HG03064 (cell line): ENCODE results near the gene LMTK3.

Experiments
- ATAC-seq: cut with Tn5 transposase; IDR thresholded peaks from one replicate; pipeline ENCODE4 v1.9.1; 2021; ENCODE audit warnings: low read depth; ENCODE audit not compliant: unreplicated experiment

The LMTK3 gene

GRCh38 chr19:48477067-48477685 lies 34.5 kb downstream of the LMTK3 start:
- no peak for ATAC-seq

- no peak for ATAC-seq
Measured at GRCh38 chr19:48476176-48476575, 35.5 kb downstream of the LMTK3 start.

DNA sequence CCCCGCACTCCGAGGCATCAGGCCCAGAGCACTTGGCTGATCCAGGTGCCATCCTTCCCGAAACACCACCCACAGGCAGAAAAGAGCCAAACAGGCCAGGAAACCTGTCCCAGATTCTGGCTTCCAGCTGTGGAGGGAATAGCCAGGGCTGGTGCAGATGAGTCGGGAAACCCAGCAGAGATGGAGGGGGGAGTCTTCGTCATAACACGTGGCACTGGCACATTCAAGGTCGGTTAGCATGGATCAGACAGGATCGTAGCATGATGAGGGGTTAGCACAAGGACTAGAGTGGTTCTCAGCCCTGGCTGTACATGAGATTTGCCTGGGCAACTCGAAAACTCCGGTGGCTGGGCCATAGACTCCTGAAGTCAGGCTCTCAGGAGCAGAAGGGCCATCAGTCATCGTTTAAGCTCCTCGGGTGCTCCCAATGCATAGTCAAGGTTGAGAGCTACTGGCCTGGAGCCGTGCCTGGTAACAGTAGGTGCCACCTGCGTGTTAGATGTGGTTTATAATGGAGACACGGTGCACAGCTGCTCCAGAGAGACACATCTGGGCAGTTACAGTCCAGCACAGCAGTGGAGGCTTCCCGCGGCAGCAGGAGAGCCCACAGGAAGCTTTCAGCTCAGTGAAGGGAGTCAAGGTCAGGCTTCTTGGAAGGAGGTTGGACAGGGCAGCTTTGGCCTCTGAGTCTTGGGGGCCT lies 36.1 kb downstream of the LMTK3 start:
- ATAC-seq, result no peak

DNA sequence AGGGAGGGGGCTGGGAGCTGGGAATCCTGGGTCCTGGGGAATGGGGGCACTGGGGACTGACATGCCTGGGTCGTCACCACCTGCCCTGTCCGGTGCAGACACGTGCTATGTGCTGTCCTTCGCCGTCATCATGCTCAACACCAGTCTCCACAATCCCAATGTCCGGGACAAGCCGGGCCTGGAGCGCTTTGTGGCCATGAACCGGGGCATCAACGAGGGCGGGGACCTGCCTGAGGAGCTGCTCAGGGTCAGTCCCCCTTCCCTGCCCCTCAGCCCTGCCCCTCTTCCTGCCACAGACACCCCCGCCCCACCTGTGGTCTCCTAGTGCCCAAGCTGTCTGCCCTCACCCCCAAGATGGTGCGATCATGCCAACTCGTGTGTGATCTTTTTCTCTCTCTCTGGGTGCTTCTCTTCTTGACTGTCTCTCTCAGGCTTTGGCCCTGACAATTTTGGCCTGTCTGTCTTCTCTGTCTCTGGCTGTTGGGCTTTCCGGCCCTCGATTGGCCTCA lies 37.5 kb downstream of the LMTK3 start:
- no peak for ATAC-seq

DNA sequence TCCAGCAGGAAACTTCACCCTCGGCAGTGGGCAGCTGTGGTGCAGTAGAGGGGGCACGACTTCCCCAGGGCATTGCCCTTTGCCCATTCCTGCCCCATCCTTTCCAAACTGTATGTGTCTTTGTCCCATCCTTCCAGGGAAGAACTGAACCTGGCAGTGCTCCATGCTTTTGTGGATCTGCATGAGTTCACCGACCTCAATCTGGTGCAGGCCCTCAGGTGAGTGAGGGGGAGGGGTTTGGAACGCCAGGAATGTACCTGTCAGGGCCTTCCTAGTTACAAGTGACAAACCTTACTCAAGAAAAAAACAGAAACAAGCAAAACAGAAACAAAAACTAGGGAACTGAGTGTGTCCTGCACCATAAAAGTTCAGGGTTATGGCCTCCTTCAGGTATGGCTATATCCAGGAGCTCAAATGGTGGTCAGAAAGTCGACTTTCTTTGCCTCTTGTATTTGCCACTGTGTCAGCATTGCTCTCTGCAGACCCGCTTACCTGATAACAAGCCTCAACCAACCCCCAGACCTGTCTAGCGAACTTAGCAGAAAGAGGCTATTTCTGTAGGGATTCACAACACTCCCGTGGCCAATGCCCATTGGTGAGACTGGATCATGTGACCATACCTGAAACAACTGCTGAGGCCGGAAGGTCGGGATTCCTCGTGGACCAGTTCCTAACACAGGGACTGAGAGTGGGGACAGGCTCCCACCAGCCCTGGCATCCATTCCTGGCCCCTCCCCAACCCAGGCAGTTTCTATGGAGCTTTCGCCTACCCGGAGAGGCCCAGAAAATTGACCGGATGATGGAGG lies 38.3 kb downstream of the LMTK3 start:
- no peak for ATAC-seq

DNA sequence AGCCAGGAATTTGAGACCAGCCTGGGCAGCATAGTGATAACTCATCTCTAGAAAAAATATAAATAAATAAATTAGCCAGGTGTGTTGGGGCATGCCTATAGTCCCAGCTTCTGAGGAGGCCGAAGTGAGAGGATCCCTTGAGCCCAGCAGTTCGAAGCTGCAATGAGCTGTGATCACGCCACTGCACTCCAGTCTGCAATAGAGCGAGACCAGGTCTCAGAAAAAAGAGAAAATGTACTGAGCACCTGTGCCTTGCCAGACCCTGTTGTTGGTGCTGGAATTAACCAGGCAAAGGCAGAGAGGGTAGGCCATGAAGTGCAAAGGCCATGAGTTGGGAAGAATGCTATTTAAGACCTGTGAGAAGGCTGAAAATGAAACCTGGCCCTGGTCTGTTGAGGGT lies 39.8 kb downstream of the LMTK3 start:
- ATAC-seq, result no peak

DNA sequence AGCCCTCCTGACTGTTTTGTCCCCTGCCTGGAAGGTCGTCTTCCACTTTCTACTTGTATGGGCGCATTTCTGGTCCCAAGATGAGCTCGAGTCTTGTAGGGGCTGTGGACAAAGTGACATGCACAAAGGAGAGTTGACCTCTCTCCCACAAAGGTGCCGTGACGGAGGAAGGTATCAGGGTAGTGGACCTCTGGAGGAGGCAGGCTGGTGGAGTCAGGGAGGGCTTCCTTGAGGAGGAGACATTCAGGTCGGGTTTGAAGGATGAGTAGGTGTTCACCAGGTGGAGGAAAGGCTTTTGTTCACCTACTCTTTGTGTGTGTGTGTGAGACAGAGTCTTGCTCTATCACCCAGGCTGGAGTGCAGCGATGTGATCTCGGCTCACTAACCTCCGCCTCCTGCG lies 40.8 kb downstream of the LMTK3 start:
- no peak for ATAC-seq

DNA sequence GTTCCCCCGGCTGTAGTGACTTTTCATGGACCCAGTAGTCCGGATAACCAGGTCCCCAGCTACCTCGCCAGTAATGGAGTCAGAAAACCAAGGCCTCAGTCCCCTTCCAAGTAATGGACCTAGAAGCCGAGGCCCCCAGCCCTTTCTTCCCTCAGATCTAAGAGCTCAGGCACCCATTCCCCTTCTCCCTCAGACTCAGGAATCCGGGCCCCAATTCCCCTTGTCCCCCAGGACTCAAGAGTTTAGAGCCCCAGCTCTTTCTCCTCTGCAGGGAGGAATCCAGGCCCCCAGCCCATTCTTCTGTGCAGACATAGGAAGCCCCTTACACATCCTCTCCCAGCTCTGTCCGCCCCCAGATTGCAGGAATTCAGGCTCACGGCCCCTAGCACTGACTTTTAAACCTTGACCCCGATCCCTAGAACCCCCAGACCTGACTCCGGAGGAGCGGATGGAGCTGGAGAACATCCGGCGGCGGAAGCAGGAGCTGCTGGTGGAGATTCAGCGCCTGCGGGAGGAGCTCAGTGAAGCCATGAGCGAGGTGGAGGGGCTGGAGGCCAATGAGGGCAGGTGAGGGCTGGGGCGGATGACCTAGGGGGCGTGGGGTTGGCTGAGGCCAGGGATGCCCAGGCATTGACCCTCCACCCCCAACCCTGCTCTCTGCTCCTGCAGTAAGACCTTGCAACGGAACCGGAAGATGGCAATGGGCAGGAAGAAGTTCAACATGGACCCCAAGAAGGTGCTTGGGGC lies 41.5 kb downstream of the LMTK3 start:
- no peak for ATAC-seq

DNA sequence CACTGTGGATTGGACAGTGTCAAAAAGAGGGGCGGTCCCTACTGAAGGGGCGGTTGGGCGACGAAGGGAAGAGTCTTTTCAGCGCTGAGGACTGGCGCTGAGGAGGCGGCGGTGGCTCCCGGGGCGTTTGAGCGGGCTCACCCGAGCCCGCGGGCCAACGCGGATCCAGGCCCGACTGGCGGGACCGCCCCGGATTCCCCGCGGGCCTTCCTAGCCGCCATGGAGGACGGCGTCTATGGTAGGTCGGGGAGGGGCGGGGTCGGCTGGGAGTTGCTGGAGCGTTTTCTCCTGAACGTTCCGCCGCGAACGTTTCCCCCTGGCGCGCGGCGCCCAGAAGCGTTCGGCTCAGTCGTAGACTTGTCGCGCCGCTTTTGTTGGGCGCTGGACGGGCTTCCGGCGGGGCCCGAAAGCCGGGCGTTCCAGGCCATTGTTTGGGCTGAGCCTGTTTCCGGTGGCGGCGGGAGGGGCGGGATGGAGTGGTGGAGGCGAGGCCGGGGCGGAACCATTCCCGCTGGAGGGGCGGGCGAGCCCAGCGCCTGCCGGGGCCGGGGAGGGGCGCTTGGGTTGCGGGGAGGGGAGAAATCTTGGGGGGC lies 42.2 kb downstream of the LMTK3 start, which contains the start of gene CYTH2:
Gene CYTH2, plus strand, starts transcription at position 81 of the 593 bp plus-strand sequence. Its CDS starts 139 bp downstream, at position 220.
- peak; percentile 9 for ATAC-seq

DNA sequence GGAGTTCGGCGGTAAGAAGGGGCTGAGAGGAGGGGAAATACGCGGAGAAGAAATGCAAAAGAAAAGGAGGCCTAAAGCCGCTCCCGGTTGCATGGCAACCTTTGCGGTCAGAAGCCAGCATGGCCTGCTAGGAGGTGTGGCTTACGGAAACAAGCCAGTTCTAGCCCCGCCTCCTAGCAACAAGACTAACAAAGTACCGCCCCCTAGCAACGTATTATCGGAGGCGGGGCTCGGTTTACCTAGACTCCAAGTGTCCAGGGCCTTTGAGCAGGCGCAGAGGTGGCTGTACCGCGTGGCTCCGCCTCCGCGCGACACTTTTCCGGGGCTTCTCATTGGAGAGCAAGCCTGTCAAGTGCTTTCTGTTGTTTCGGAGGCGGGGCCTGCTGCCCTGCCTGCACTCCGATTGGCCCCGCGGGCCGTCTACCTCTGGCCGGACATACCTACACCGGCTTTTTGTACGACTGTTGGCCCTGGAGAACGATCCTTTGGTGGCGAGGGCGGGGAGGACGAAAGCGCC lies 42.8 kb downstream of the LMTK3 start:
- ATAC-seq, result peak; percentile 82

DNA sequence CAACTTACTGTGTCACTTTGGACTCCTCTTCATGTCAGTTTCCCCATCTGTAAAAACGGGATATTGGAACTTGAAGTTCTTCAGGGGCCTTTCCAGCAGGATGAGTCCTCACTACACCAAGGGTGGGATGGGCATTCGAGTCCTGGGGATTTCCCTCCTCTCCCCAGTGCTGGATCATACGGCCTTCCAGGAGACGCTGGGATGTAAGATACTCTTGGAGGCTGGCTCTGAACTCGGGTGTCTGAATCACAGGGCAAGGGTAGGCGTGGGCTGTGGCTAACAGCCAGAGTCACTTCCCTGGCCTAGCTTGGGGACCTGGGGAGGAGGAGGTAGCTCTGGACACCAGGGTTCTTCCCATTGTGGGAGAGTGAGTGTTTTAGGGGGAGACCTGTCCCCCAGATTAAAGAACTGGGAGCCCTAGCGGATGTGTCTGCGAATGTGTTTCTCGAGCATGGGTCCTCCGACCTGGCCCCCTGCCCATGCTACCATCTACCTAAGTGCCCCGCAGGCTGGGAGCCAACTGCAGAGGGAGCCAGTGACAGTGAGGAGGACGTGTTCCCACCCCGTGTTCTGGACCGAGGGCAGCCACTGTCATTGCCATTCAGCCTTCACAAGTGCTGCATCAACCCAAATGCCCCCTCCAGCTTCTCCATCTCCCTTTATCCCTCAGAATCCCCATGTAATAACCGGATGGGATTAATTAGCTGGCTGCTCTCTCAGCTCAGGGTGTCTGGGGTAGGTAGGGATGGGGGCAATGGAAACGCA lies 44.9 kb downstream of the LMTK3 start:
- no peak for ATAC-seq

- ATAC-seq, result no peak
Measured at GRCh38 chr19:48465215-48465614, 46.4 kb downstream of the LMTK3 start.

DNA sequence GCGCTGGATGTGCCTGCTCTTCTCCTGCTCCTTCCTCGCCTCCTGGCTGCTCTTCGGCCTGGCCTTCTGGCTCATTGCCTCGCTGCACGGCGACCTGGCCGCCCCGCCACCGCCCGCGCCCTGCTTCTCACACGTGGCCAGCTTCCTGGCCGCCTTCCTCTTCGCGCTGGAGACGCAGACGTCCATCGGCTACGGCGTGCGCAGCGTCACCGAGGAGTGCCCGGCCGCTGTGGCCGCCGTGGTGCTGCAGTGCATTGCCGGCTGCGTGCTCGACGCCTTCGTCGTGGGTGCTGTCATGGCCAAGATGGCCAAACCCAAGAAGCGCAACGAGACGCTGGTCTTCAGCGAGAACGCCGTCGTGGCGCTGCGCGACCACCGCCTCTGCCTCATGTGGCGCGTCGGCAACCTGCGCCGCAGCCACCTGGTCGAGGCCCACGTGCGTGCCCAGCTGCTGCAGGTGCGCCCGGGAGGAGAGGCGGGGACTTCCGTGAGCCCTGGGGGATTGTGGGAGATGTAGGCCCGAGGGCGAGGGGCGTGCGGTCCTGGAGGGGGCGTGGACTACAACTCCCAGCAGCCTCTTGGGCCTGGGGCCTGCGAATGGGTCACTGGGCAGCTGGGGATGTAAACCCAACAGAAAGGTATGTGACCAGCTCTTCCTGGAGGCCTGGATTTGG lies 49.5 kb downstream of the LMTK3 start:
- ATAC-seq, result no peak

GRCh38 chr19:48461651-48461981 lies 50.0 kb downstream of the LMTK3 start:
- no peak for ATAC-seq

DNA sequence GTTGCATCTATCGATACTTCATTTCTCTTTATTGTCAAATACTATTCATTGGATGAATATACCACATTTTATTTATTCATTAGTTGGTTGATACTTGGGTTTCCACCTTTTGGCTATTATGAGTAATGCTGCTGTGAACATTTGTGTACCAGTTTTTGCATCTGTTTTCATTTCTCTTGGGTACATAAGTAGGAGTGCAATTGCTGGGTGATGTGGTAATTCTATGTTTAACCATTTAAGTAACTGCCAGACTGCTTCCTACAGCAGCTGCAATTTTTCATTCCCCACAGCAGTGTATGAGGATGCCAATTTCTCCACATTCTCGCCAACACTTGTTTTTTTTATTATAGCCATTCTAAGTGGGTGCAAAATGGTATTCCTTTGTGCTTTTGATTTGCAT lies 53.6 kb downstream of the LMTK3 start:
- ATAC-seq, result no peak

- ATAC-seq, result no peak
Measured at GRCh38 chr19:48456864-48457263, 54.8 kb downstream of the LMTK3 start.

DNA sequence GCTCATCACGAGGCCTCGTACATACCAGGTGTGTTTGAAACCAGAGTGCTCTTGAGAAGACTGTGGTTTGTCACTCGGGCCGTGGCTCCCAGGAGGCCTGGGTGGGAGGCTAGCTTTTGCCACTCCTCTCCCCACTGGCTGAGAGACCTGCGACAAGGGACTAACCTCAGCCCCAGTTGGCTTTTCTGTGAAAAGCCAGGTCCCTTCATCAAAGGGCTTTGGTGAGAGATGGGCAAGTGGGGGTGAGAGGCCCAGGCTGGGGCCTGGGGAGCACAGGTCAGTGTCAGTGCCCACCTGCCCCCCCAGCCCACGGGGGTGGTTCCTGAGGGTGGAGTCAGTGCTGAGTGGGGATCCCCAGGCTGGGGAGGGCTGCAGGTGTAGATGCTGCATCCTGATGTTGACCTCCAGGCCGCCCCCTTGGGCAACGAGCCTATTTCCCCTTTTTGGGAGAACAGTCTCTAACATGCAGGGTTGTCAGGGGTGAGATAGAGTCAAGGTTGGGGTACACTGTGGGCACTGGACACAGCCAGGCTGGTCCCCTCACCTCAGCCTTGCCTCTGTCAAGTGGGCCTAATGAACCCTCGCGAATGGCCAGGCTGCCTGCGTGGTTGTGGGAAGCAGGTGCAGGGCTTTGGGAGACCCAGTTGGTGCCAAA lies 55.6 kb downstream of the LMTK3 start:
- ATAC-seq, result no peak

- no peak for ATAC-seq
Measured at GRCh38 chr19:48455171-48455907, 56.3 kb downstream of the LMTK3 start, which contains the start of gene KCNJ14. Gene KCNJ14 (plus strand): TSS chr19:48455574. CDS start chr19:48461725, 6,151 bp downstream.
